NT2/D1 (cell line): ENCODE data around the gene RABL2A.
"Not testable (repeated sequence)": the region's sequence is repeated elsewhere in the genome, so short reads cannot be mapped to it uniquely, and the experiment has no call there.

ENCODE experiments used
- SUZ12 ChIP-seq: IDR thresholded peaks from 2 replicates; pipeline ENCODE4 v1.6.1; 2011; ENCODE audit not compliant: insufficient read length, insufficient read depth; ENCODE audit errors: extremely low read depth
- ZNF274 ChIP-seq: IDR thresholded peaks from 2 replicates; pipeline ENCODE4 v1.6.1; 2011; ENCODE audit warnings: mild to moderate bottlenecking, low read depth, low read length

DNA sequence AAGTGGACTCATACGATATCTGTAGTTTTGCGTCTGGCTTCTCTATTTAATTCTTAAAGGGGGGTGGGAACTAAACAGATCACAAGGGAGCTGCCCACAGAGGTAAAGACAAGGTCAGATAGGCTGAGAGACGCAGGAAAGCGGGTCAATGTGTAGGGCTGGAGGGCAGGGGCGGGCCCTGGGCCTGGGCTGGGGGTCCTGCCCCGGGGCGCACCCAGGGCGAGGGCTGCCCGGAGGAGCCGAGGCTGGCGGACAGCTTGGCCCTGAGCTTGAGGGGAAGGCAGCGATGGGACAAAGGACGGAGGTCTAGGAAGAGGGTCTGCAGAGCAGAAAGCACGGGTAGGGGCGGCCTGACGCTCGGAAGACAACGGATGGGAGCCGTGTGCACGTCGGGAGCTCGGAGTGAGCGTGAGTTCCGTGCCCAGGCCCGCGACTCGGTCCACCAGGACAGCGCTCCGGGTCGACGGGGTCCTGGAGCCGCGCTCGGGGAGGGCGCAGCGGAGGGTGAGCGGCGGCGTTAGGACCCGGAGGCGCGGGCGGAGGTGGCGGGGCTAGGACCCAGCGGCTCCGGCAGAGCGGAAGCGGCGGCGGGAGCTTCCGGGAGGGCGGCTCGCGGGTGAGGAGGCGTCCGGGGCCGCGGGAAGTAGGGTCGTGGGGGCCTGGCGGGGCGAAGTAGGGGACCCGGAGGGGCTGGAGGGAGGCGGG, 43.4 kb upstream of the RABL2A start:
- TF ChIP-seq SUZ12, ZNF274: not testable (repeated sequence)
